OCI-LY1 (cell line): ENCODE measurements around the gene GNAT1.

Source experiments
- CTCF ChIP-seq: fragments of 200-600 bp; sonication (generic), shearing (Covaris generic); IDR thresholded peaks from 2 replicates; pipeline ENCODE4 v1.5.1; 2017; ENCODE audit warnings: mild to moderate bottlenecking, antibody characterized with exemption, low read length, moderate library complexity, mixed read lengths
- EZH2 ChIP-seq: fragments of 200-600 bp; sonication (generic), shearing (Covaris generic); IDR thresholded peaks from 2 replicates; pipeline ENCODE4 v1.8.0; 2017; ENCODE audit warnings: borderline replicate concordance, mixed run types, mild to moderate bottlenecking, antibody characterized with exemption, low read length, moderate library complexity, mixed read lengths

DNA sequence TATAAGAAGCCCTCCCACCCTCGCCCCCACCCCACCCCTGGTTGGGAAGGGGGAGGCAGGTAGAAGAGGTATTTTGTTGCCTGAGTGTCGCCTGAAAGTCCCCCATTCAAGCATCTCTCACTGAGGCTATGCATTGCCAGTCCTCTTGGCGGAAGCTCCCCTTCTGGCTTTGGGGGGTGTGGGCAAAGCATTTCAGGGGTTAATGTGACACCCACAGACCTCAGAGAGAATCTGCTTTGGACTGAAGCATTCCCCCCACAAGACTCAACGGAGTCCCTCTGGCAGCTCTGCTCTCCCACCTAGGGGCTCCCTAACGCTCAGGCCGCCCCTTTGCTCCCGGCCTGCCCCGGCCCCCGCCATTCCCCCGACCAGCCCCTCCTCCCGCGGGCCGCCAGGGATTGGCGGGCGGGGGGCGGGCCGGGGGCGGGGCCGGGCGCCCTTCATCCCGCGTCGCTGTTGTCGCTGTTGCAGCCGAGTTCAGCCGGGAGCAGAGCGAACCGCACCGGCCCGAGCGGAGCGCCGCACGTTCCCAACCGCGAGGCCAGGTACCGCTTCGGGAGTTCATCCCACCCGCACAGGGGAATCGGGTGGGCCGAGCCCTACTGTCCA, 13.5 kb downstream of the GNAT1 start, which contains the start of gene SLC38A3:
- no peak for TF ChIP-seq CTCF
- TF ChIP-seq EZH2: no peak
